Umbilical cord (tissue), 2 donors: Measurements from ENCODE around the gene CMIP. TPM values are rescaled to one million over a fixed set of nuclear protein-coding genes. Genes with fewer than 3 reads are reported as not detected.
"Not testable (repeated sequence)": the region's sequence is repeated elsewhere in the genome, so short reads cannot be mapped to it uniquely, and the experiment has no call there.

Source experiments
- DNase-seq: peaks from one replicate; pipeline ENCODE4 v3.0.0-alpha.2; 2015; ENCODE audit warnings: low spot score
- total RNA-seq: library from RNA; depleted of rRNA; stranded (reverse); fragments of >200 nt; gene quantifications from one replicate; pipeline ENCODE4 v1.2.3, GENCODE V29; 2014; ENCODE audit warnings: low replicate concordance; ENCODE audit not compliant: insufficient read depth

The CMIP gene
- total RNA-seq, 1 donor from 2014 or later, result 24.8 TPM

- DNase-seq, result no peak
Observed at GRCh38 chr16:81514568-81515258, 70.1 kb downstream of the CMIP start.

GRCh38 chr16:81515281-81515680 lies 70.7 kb downstream of the CMIP start:
- no peak for DNase-seq

GRCh38 chr16:81515721-81516120 lies 71.1 kb downstream of the CMIP start:
- no peak for DNase-seq

- no peak for DNase-seq
Observed at GRCh38 chr16:81516478-81517149, 72.0 kb downstream of the CMIP start.

GRCh38 chr16:81517150-81517499 lies 72.5 kb downstream of the CMIP start:
- DNase-seq, result no peak

- no peak for DNase-seq
Observed at GRCh38 chr16:81517629-81518438, 73.2 kb downstream of the CMIP start.

- DNase-seq, result no peak
Observed at GRCh38 chr16:81518439-81518757, 73.8 kb downstream of the CMIP start.

GRCh38 chr16:81519301-81520150 lies 74.9 kb downstream of the CMIP start:
- no peak for DNase-seq

GRCh38 chr16:81520151-81520470 lies 75.5 kb downstream of the CMIP start:
- no peak for DNase-seq

GRCh38 chr16:81520560-81521135 lies 76.0 kb downstream of the CMIP start:
- no peak for DNase-seq

- no peak for DNase-seq
Observed at GRCh38 chr16:81521141-81521626, 76.6 kb downstream of the CMIP start.

GRCh38 chr16:81522108-81522701 lies 77.6 kb downstream of the CMIP start:
- no peak for DNase-seq

- not testable (repeated sequence) for DNase-seq
Observed at GRCh38 chr16:81522851-81523250, 78.2 kb downstream of the CMIP start.

- DNase-seq, result no peak
Observed at GRCh38 chr16:81523387-81524115, 78.9 kb downstream of the CMIP start.

- DNase-seq, result no peak
Observed at GRCh38 chr16:81524382-81524781, 79.8 kb downstream of the CMIP start.

- DNase-seq, result not testable (repeated sequence)
Observed at GRCh38 chr16:81524885-81525284, 80.3 kb downstream of the CMIP start.

- DNase-seq, result no peak
Observed at GRCh38 chr16:81526199-81526598, 81.6 kb downstream of the CMIP start.

GRCh38 chr16:81526935-81527334 lies 82.3 kb downstream of the CMIP start:
- peak; percentile 91 for DNase-seq

- DNase-seq, result no peak
Observed at GRCh38 chr16:81527477-81528178, 83.0 kb downstream of the CMIP start.

- no peak for DNase-seq
Observed at GRCh38 chr16:81528256-81528655, 83.6 kb downstream of the CMIP start.
